ENCODE measurements around the gene OGA. TPM values are rescaled to one million over a fixed set of nuclear protein-coding genes. Genes with fewer than 3 reads are reported as not detected.

The OGA gene
- total RNA-seq, 2 experiments from 2014 or later: 395 to 416 TPM

DNA sequence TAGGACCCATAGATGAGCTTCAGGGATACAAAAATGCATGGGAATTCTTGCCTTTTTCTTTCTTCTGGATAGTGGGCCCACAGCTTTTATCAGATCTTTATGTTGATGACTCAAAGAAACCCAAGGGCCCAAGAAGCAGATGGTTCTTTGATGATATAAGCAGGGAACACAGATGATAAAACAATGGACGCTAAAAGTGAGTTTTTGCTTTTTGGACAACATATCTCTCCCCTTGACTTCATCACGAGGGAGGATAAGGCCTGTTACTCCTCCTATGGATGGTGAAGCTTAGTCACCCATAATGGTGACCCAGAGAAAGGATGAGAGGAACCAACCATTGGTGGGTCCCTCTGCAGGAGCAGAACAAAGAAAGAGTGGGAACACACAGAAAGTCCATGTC lies 6.5 kb upstream of the OGA start:
- Mint-ChIP-seq H3K36me3 (ENCODE audit: low read depth) (no peaks in the 10 kb centered on the region), H3K4me1 (ENCODE audit: low read depth) (peaks cover 12% of the 10 kb centered on the region)

DNA sequence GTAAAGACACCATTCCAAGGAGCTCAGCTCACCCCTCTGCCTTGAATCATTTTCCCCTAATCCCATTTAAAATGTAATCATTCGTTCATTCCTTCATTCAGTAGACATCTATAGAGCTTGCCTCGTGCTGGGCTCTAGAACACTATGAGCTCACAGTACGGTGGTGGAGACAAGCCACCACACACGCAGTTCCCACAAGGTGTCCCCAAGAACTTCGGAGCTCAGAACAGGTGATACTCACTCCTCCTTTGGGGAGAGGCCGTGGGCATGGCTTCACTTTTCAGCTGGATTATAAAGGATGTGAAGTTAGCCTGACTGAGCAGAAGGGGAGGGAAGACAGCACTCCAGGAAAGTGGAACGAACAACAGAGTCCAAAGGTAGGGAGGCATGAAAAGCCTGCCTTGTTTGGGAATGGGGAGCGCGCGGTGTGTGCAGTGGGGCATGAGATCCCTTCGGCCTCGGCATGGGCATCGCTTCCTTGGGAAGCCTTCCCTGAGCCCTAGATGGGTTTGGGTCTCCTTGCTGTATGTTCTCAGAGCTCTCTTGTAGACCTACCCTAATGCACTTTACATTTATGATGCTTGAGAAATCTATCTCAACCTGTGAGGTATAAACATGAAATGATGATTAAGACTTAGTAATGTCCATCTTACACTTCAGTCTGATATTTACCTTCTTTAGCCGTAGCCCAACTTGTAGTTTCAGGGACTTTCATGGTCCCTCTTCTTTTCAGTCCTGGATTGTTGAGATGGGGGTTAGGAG lies 809 bp upstream of the OGA start:
- Histone ChIP-seq H3K9me3 (ENCODE audit: control insufficient read depth in 1 of 2, insufficient read depth in 1 of 2, low read length in 2 of 2) (no peaks in the 10 kb centered on the region), H3K27ac (ENCODE audit: low read depth in 1 of 2, low read length in 2 of 2) (peak overlapping the region; percentile 59 to 68), H3K4me3 (ENCODE audit: low read length) (peak overlapping the region; percentile 97), H3K4me1 (ENCODE audit: insufficient read depth, low read length) (peaks cover 26% of the 10 kb centered on the region), H3K36me3 (ENCODE audit: insufficient read depth, low read length) (peaks cover 1% of the 10 kb centered on the region), H3K27me3 (ENCODE audit: control insufficient read depth in 1 of 2, insufficient read depth in 2 of 2, low read length in 2 of 2) (no peaks in the 10 kb centered on the region)
- Mint-ChIP-seq H3K4me1 (ENCODE audit: low read depth) (peaks cover 41% of the 10 kb centered on the region), H3K4me3 (peak overlapping the region; percentile 99), H3K27ac (peak overlapping the region; percentile 96), H3K27me3 (no peaks in the 10 kb centered on the region), H3K36me3 (ENCODE audit: low read depth) (peaks cover 40% of the 10 kb centered on the region), H3K9me3 (no peaks in the 10 kb centered on the region)
- intact Hi-C loops (cut with DNase I, micrococcal nuclease): loop anchor here (1.0 to 10.0 kb wide), 8 partner anchors 11 to 926 kb away; partner anchors contain the start of genes NPM3 (in 2 of the 2), ARMH3 (in 1 of the 2), FBXW4 (in 1 of the 2) and NOLC1 (in 1 of the 2)
- ATAC-seq (ENCODE audit: poor library complexity) (peak; percentile 54), DNase-seq (peak in 2 of 14 experiments; percentile 13 to 81)
- ChIA-PET CTCF (interaction anchor here (0.9 to 1.8 kb wide), 8 partner anchors 9 to 191 kb away, joined by 3 to 21 read pairs (median 4); partner anchors contain the start of gene NPM3), POLR2A (interaction anchor here (0.6 to 11.5 kb wide), 24 partner anchors 10 to 896 kb away, joined by 3 to 223 read pairs (median 5); partner anchors contain the start of genes ACTR1A, ARL3, DPCD and FBXL15)
- TF ChIP-seq, protein P1, sequence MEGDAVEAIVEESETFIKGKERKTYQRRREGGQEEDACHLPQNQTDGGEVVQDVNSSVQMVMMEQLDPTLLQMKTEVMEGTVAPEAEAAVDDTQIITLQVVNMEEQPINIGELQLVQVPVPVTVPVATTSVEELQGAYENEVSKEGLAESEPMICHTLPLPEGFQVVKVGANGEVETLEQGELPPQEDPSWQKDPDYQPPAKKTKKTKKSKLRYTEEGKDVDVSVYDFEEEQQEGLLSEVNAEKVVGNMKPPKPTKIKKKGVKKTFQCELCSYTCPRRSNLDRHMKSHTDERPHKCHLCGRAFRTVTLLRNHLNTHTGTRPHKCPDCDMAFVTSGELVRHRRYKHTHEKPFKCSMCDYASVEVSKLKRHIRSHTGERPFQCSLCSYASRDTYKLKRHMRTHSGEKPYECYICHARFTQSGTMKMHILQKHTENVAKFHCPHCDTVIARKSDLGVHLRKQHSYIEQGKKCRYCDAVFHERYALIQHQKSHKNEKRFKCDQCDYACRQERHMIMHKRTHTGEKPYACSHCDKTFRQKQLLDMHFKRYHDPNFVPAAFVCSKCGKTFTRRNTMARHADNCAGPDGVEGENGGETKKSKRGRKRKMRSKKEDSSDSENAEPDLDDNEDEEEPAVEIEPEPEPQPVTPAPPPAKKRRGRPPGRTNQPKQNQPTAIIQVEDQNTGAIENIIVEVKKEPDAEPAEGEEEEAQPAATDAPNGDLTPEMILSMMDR (IDR thresholded peaks at IDR 0.05): no peak

More for the DNA sequence above, 6.5 kb upstream of the OGA start:
- POLR2A ChIA-PET: no interaction called here
- Histone ChIP-seq H3K36me3 (ENCODE audit: insufficient read depth, low read length) (no peaks in the 10 kb centered on the region), H3K4me1 (ENCODE audit: insufficient read depth, low read length) (peaks cover 20% of the 10 kb centered on the region), H3K9me3 (ENCODE audit: control insufficient read depth in 1 of 2, insufficient read depth in 1 of 2, low read length in 2 of 2) (no peaks in the 10 kb centered on the region), H3K27me3 (ENCODE audit: control insufficient read depth in 1 of 2, insufficient read depth in 2 of 2, low read length in 2 of 2) (no peaks in the 10 kb centered on the region), H3K27ac (ENCODE audit: low read depth in 1 of 2, low read length in 2 of 2) (no peak overlapping the region), H3K4me3 (ENCODE audit: low read length) (no peak overlapping the region)
- Mint-ChIP-seq H3K9me3 (no peaks in the 10 kb centered on the region), H3K4me3 (no peak overlapping the region), H3K27me3 (no peaks in the 10 kb centered on the region), H3K27ac (no peak overlapping the region)
- CTCF ChIA-PET: no interaction called here
- DNase-seq (no peak), ATAC-seq (ENCODE audit: poor library complexity) (no peak)
- intact Hi-C loops (cut with DNase I, micrococcal nuclease): loop anchor here in 1 of 2 experiments (10.0 kb wide), 2 partner anchors 470 to 680 kb away; partner anchors contain the start of genes ACTR1A, BTRC and SUFU
- TF ChIP-seq, protein P1 (IDR thresholded peaks at IDR 0.05): no peak

DNA sequence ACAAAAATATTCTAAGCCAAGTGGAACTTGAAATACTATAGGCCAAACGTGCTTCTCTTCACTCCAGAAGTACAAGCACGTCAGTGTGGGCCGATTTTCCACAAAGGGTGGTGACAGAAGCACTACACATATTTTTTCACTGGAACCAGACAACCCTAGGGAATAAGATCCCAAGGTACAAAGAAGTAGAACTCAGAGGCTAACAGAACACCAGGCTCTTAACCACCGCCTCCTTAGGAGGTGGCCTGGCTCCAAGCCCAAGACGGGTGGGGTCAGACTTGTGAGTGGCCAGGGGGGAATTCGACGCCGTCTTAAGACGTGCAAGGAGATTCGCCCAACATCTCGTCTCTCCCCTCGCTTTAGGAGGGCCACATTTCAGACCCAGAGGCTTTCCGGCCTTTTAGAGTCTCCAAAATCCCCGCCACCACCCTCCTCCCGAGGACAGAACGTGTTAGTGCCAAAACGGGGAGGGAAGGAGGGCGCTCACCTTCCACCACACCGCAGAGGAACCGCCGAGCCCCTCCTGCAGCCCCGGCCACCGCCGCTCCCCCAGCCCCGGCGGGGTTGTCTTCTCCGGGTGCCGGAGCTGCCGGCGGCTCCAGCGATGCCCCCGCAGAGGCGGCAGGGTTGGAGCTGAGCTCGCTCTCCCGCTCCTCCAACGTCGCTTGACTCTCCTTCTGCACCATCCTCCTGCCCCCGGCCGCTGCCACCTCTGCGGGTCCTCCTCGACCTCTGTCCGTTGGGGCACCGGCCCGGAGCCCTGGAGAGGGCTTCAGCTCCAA lies 716 bp downstream of the OGA start:
- ChIA-PET CTCF (interaction anchor here (0.9 to 1.8 kb wide), 6 partner anchors 11 to 36 kb away, joined by 3 to 21 read pairs (median 8); partner anchors contain the start of gene NPM3), POLR2A (interaction anchor here (0.6 to 11.5 kb wide), 25 partner anchors 14 to 897 kb away, joined by 3 to 223 read pairs (median 4); partner anchors contain the start of genes ACTR1A, ARL3, ARMH3 and DPCD)
- Histone ChIP-seq H3K36me3 (ENCODE audit: insufficient read depth, low read length) (peaks cover 16% of the 10 kb centered on the region), H3K4me3 (ENCODE audit: low read length) (peak overlapping the region; percentile 97), H3K4me1 (ENCODE audit: insufficient read depth, low read length) (peaks cover 31% of the 10 kb centered on the region), H3K27me3 (ENCODE audit: control insufficient read depth in 1 of 2, insufficient read depth in 2 of 2, low read length in 2 of 2) (no peaks in the 10 kb centered on the region), H3K9me3 (ENCODE audit: control insufficient read depth in 1 of 2, insufficient read depth in 1 of 2, low read length in 2 of 2) (no peaks in the 10 kb centered on the region), H3K27ac (ENCODE audit: low read depth in 1 of 2, low read length in 2 of 2) (peak overlapping the region; percentile 82 to 87)
- Mint-ChIP-seq H3K4me1 (ENCODE audit: low read depth) (peaks cover 56% of the 10 kb centered on the region), H3K9me3 (no peaks in the 10 kb centered on the region), H3K36me3 (ENCODE audit: low read depth) (peaks cover 56% of the 10 kb centered on the region), H3K4me3 (peak overlapping the region; percentile 99), H3K27me3 (no peaks in the 10 kb centered on the region), H3K27ac (peak overlapping the region; percentile 96)
- intact Hi-C loops (cut with DNase I, micrococcal nuclease): loop anchor here (1.0 to 10.0 kb wide), 8 partner anchors 13 to 927 kb away; partner anchors contain the start of genes NPM3 (in 2 of the 2), ARMH3 (in 1 of the 2), FBXW4 (in 1 of the 2) and NOLC1 (in 1 of the 2)
- TF ChIP-seq, protein P1 (IDR thresholded peaks at IDR 0.05): no peak
- ATAC-seq (ENCODE audit: poor library complexity) (peak; percentile 2), DNase-seq (peak in 8 of 14 experiments; percentile 15 to 64 (median 42))

Data from CD4-positive, alpha-beta T cell (primary cell).